Esophagus squamous epithelium (tissue), 4 donors: ENCODE measurements around the gene PCED1A.

Experiments
- POLR2A ChIP-seq, 4 donors: fragments of 450-650 bp; IDR thresholded peaks; one replicate each; pipeline ENCODE4 v1.6.1; 2017; ENCODE audit warnings: antibody characterized with exemption in 4 of 4, mild to moderate bottlenecking in 4 of 4, moderate library complexity in 3 of 4
- TF ChIP-seq, protein P1 (sequence below), 6 experiments: fragments of 450-650 bp in 4 of 6; fragments of 200-600 bp in 2 of 6; sonication (generic) in 2 of 6; IDR thresholded peaks; one replicate each; pipeline ENCODE4 v1.5.1; 2016 to 2019; ENCODE audit warnings: antibody characterized with exemption in 6 of 6, mild to moderate bottlenecking in 4 of 6, moderate library complexity in 4 of 6

DNA sequence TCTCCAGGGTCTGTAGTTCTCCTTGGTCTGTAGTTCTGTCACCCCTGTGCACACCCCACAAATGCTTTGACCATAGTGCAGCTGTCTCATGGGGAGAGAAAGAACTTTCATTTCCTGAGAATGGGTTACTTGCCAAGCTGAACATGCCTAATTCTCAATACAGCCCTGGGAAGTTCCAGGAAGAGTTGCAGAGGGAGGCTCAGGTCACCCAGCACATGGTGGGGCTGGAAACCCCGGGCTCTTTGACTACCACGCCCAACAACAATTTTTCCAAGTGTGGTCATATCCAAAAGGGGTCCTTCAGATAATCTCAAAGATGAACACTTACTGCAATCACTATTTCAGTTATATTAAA, 30.6 kb upstream of the PCED1A start:
- TF ChIP-seq, protein P1, sequence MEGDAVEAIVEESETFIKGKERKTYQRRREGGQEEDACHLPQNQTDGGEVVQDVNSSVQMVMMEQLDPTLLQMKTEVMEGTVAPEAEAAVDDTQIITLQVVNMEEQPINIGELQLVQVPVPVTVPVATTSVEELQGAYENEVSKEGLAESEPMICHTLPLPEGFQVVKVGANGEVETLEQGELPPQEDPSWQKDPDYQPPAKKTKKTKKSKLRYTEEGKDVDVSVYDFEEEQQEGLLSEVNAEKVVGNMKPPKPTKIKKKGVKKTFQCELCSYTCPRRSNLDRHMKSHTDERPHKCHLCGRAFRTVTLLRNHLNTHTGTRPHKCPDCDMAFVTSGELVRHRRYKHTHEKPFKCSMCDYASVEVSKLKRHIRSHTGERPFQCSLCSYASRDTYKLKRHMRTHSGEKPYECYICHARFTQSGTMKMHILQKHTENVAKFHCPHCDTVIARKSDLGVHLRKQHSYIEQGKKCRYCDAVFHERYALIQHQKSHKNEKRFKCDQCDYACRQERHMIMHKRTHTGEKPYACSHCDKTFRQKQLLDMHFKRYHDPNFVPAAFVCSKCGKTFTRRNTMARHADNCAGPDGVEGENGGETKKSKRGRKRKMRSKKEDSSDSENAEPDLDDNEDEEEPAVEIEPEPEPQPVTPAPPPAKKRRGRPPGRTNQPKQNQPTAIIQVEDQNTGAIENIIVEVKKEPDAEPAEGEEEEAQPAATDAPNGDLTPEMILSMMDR (IDR thresholded peaks at IDR 0.05), result no peak
- no peak for TF ChIP-seq POLR2A (IDR thresholded peaks at IDR 0.05)
